H54 (cell line): ENCODE data around the gene QSOX1.
A peak's percentile ranks its signal among the peaks of the same experiment; 100 is the strongest.

Experiments used
- DNase-seq: peaks from one replicate; pipeline ENCODE4 v3.0.0; 2011; ENCODE audit warnings: low spot score, mixed read lengths; ENCODE audit not compliant: insufficient read length
- FAIRE-seq: peaks from 3 replicates; lab custom pipeline; 2011; peaks lifted over from hg19 to GRCh38; lab: Jason Lieb, UNC
- POLR2A ChIP-seq: IDR thresholded peaks from 2 replicates; pipeline ENCODE4 v1.6.1; 2011; ENCODE audit warnings: low read depth, mild to moderate bottlenecking, low read length

The QSOX1 gene

DNA sequence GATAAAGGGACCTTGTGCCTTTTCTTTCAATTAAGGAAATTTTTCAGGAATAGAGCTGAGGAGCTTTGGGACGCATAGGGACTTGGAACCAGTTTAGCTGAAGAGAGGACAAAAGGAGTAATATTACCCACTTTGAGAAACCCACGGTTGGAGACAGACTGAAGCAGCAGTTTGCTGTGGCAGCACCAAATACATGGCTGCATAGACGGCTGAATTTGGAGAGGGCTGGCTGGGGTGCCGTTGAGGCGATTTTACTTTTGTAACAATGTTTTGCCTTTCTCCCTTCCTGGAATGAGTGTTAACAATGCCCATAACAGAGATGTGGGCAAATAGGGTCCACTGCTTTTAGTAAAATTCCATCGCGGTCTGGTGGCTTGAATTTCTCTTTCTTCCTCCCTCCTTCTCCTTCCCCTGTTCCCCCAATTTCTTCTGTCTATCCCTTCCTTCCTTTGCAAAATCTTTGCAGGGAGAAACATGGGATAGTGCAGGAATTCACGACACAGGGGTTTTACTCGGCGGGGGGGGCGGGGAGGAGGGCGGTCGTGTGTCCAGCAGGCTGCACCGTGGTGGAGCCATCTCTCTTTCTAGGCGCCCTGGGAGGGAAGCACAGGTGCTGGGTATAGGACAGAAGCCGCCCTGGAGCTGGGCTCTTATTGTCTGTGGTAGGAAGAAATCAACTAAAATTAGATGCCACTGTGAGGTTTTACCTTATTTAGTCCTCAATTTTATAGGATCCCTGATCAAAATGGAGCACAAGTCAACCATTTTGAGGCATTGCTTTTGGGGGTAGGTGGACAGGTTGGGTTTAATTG, 82.2 kb downstream of the QSOX1 start:
- no peak for FAIRE-seq
- no peak for DNase-seq
- TF ChIP-seq POLR2A: no peak

DNA sequence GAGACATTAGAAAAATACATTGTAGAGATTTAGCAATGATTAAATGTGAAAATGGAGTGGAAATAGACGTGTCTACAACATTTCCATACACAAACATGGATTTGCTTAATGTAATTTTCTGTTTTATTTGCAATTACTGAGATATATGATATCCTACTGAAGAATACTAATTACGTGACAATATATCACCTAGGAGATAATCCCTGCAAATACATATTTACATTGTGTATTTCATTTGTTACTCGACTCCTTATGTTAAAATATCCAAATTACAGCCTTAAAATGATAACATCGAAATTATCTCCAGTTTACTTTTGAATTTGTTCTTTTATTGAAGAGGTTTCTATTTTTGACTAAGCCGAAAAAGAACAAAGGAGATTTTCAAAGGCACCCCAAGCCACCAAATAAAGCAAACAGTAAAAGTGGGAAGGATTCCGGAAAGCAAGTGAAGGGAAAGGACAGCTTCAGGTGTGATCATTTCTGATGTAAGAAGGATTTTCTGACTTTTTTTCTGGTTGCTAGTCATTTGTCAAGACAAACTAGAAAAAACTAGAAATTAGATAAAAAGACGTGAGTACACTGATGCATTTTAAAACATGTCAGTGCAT, 83.3 kb downstream of the QSOX1 start:
- DNase-seq (no peak), FAIRE-seq (no peak)
- TF ChIP-seq POLR2A: no peak

DNA sequence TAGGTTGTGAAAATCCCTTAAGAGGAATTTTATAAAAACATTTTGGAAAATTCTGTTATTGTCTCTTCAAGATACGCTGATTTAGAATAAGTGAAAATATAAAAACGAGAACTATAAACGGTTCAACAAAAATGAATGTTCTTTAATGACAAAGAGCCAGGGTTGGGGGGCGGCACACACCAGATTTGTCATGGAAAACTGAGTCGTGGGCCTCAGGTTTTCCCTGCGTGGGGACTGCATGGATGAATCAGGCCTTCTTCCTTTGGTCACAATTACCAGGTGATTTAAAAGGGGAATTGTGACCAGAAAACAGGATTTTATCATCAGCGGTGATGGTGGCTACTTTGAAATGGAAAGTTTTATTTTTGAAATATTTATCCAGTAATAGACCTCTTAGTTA, 84.0 kb downstream of the QSOX1 start:
- TF ChIP-seq POLR2A: no peak
- no peak for FAIRE-seq
- no peak for DNase-seq

DNA sequence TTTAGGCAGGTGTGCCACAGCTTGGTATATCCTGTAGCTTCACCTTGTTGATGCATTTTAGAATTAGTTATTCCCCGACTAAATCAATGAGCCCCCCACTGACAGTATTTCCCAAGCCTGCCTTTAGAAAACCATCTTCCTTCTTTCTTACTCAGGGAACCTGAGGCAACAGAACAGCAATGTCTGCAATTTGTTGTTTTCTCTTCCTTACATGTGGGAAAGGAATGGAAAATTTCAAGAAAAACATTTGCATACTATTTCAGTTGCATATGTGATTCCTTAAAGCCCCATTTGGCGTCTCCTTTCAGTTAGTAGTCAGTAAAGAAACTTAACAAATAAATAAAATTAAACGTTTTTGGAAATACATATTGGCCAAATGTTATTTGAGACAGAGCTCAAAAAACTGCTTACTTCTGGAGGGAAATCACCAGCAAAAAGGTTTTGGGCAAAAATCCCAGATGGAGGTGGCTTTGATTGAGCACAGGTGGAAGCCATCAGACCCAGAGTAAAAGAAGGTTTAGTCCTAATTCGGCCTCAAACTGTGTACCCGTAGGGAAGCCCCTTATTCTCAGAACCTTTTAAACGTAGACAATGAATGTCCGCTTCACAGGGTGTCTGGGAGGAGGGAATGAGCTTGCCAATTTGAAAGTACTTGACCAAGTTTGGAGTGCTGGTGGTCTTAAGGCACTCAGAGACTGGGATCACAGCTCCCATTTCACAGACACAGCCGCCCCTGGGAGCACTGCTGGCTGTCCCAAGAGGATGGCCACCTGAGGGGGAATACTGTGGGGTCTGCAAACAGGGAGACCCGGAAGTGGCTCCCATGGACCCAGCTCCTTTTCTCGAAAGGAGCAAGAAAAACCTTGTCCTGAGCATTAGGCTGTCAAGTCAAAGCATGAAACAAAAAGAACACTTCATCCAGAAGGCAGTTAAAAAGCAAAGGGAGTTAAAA, 84.8 kb downstream of the QSOX1 start:
- FAIRE-seq (no peak), DNase-seq (no peak)
- TF ChIP-seq POLR2A: no peak

DNA sequence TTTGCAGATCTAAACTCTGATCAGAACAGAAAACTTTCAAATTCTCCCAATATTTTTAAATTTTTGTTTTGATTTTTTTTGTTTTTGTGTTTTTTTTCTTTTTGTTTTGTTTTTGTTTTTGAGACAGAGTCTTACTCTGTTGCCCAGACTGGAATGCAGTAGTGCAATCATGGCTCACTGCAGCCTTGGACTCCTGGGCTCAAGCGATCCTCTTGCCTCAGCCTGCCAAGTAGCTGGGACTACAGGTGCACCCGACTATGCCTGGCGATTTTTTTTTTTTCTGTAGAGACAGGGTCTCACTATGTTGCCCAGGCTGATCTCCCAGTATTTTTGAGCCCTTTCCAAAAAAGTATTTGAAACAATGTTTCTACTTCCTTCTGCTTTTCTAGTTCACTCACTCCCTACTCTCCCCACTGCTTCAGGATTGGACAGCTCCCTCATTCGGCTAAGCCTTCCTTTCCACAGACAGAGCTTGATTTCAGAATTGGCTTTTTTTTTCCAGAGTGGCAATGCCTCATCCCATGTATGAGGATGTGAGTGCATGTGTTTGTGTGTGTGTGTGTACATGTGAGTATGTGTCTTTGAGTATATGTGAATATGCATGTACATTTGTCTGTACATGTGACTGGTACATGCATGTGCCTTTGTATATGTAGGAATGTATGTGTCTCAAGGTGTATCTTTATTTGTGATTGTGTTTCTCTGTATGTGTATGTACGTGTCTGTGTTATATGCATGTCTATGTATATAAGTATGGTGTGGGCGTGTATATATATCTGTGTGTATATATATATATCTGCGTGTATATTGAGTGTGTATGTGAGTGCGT, 87.3 kb downstream of the QSOX1 start:
- no peak for DNase-seq
- FAIRE-seq: no peak
- TF ChIP-seq POLR2A: no peak

DNA sequence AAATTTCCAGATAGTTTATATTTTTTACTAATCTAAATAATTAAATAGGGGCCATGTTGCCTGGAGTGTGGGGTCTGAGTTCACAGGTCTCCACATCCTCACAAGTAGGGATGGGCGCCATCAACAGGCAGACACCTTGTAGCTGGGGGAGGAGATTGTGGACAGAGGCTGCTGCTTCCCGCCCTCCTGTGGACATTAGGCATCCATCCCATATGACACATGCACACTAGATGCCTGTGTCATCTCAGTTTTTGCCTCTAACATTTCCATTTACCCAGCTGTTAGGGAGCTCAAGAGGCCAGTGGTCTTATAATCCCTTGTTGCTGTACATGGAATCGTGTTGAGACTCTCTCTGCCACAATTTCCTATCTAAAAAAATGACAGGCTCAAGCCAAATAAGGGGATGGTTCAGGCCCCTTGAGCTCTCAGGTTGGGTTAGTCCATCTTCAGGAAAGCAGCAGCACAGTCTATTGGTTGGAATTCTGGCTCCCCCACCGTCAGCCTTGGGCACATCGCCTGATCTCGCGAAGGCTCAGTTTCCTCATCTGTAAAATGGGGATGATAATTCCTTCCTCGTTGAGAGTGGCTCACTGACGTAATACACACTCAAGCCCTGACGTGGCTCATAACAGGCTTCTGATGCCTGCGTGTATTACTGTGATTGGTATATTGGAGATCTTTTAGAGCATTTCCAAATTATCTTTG, 89.0 kb downstream of the QSOX1 start:
- no peak for FAIRE-seq

DNA sequence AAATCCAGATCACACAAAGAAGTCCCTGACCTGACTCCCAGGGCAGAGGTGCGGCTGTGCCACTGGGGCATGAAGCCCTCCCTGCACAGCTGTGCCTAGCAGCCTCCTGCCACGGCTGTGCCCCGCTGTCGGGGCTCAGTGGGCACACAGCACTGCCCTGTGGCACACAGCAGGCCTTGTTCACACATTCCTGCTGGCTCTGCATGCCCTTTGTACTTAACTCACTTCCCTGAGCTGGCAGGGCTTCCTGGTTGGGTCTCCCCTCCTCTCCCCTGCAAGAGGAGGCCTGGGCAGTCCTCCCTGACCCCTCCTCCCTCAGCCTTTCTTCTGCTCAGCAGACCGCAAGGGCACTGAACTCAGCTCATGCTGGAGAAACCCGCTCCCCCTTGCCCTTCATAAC, 90.2 kb downstream of the QSOX1 start:
- FAIRE-seq (no peak), DNase-seq (no peak)
- TF ChIP-seq POLR2A: no peak

More for the DNA sequence above, 89.0 kb downstream of the QSOX1 start:
- no peak for TF ChIP-seq POLR2A
- peak; percentile 46 for DNase-seq

DNA sequence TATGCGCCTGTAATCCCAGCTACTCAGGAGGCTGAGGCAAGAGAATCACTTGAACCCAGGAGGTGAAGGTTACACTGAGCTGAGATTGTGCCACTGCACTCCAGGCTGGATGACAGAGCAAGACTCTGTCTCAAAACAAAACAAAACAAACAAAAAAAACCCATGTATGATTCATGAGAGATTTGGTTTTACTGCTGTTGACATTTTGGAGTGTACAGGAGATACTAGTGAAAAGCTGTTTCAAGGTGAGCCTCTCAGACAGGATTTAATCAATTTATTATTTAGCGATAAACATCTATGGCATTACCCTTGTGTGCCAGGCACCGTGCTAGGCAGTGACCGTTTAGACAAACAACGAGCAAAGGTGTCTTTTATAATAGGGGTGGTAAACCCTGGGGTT, 91.9 kb downstream of the QSOX1 start:
- DNase-seq (no peak), FAIRE-seq (no peak)
- no peak for TF ChIP-seq POLR2A

DNA sequence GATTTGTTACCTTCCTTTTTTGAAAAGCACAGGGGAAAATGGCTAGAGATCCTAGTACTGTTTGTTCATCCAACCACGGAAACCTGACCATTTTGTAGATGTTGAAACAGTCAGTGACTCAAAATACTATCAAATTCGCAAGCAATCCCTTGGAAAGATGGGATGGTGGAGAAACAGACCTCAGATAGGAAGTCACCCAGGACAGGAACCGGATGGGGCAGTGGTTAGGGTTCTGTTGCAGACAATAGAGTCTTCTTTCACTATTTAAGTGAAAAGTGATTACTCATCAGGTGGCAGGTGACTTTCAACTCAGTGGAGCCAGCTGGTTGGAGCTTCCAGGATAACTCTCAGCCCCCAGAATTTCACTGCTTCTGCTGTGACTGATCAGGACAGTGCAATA, 92.4 kb downstream of the QSOX1 start:
- TF ChIP-seq POLR2A: no peak
- DNase-seq: no peak
- no peak for FAIRE-seq

DNA sequence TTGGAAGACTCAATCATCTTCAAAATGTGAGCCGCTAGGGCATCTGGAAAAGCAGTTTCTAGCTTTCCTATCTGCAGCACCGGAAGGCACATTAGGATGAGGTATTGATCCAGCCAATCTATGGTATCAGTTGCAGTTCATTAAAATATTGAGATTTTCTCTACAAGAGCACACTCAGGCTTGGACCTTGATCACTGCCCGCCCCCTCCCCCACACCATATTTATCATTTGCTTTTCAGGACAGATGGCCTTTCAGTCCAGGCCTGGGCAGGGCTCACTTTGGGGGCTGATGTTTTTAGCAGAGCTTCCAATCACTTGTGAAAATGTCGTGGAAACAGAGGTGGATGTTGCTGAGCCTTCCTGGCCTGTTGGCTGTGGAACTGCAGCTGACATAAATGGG, 92.9 kb downstream of the QSOX1 start:
- FAIRE-seq (no peak), DNase-seq (no peak)
- no peak for TF ChIP-seq POLR2A

DNA sequence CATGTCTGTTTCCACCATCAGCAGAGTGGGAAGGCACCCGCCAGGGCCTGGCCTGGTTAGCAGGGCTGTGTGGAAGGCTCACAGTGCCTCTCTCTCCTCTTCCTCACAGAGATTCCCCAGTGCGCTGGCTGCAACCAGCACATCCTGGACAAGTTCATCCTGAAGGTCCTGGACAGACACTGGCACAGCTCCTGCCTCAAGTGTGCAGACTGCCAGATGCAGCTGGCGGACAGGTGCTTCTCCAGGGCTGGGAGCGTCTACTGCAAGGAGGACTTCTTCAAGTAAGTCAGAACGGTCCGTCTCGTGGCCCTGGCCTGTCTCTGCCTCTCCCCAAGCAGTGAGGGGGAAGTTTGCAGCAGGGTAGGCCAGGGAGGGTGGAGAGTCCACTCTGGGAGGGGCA, 93.5 kb downstream of the QSOX1 start:
- no peak for DNase-seq
- TF ChIP-seq POLR2A: no peak
- no peak for FAIRE-seq
